Measurements from ENCODE around the gene TMEM98.
"Not testable (repeated sequence)": the region's sequence is repeated elsewhere in the genome, so short reads cannot be mapped to it uniquely, and the experiment has no call there.

Gene TMEM98

DNA sequence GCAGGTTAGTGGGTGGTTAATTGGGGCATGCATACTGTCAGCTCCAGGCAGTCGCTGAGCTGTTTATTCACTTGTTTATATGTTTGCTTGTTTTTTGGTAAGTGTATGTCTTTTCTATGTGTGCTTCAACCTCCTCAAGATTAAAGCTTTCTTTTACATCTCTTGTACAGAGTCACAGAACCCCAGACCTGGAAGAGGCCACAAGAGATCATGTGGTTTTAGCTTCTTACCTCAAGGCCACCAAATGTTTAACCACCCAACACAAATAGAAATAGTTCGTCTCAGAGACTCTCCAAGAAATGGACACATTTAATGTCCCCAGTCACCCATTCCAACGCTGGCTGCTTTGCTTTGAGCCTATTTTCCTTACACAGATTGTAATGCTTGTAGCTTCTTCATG lies 11.8 kb upstream of the TMEM98 start:
- no peak for DNase-seq

DNA sequence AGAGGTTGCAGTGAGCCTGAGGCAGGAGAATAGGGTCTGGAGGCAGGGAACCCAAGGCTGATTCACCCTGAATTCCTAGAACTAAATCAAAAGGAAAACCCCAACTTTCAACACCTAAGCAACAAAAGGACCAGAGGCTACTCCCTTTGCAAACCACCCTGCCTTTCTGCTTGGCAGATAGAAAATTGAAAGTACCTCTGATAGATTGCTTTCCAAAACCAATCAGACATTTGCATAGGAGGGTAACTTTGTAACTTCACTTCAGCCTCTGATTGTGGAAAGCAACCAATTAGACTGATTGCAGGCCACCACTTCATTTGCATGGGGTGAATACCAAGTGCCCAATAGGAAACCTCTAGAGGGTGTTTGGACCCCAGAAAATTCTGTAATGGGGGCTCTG lies 10.9 kb upstream of the TMEM98 start:
- no peak for DNase-seq

DNA sequence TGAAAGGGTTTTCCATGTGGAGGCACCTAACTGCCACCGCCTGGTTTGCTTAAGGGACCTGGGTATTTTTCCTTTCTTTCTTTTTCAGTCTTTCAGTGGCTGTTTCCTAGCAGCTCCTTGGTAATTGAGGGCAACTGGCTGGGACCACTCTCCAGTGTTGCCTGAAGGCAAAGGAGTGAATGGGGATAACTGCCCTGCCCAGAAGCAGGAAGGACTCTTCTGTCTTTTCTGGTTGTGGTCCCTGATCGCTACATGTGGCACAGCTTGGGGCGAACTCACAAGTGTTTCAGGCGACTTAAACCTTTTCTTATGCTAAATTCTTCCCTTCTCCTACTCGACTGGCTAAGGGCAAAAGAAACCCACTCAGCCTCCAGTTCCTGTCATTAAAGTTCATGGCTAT lies 10.1 kb upstream of the TMEM98 start:
- no peak for DNase-seq

DNA sequence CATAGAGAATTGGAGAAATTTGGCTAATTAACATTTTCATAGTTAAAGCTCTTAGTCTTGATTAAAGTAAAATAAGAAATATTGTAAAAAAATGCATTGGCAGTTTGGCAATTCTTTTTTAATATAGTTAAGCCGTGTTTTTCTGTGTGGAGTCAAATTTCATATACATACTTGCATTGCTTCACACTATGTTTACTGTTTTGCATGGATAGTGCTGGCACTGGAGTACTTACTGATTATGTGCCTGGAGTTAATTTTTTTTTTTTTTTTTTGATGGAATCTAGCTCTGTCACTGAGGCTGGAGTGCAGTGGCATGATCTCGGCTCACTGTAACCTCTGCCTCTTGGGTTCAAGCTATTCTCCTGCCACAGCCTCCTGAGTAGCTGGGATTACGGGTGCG lies 8.1 kb upstream of the TMEM98 start:
- not testable (repeated sequence) for DNase-seq

DNA sequence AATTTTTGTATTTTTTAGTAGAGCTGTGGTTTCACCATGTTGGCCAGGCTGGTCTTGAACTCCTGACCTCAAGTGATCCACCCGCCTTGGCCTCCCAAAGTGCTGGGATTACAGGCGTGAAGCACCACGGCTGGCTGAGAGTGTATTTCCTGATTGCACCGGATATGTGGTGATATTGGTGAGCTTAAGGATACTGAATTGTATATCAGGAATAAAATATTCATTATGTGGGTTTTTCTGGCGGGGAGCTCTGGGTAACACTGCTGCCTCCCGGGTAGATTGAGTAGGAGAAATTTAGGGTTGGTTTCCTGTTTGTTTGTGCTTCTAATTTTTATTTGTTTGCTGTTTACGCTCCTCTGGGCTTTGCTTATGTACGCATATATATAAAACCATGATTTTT lies 7.7 kb upstream of the TMEM98 start:
- DNase-seq, result no peak

DNA sequence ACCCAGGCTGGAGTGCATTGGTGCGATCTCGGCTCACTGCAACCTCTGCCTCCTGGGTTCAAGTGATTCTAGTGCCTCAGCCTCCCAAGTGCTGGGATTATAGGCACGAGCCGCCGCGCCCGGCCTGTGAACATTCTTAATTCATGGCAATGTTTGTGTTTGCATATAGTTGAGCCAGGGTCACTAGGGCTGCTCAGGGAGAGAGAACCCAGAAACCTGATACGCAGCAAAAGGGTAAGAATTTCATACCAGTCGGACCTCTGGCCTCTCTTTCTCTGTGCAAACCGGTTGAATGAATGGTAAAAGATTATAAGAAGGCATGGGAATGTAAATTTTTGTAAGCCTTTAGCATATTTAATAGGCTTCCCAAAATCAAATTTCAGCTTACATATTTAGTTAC lies 6.9 kb upstream of the TMEM98 start:
- no peak for DNase-seq

DNA sequence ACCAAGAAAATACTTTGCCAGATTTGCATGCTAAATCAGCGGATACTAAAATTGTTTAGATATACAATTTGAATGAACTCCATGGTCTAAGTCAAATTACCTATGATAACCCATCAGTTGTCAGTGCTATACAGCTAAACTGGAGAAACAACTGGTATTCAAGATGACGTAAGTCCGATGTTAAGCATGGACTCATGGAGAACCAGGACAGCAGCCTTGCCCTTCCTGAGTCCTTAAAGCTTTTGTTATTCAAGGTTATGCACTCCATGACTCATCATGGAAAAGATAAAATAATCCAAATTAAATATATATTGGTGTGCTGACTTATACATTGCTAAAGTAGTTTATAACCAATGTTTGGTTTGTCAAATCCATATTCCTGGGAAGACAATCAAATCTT lies 4.0 kb upstream of the TMEM98 start:
- not testable (repeated sequence) for DNase-seq

DNA sequence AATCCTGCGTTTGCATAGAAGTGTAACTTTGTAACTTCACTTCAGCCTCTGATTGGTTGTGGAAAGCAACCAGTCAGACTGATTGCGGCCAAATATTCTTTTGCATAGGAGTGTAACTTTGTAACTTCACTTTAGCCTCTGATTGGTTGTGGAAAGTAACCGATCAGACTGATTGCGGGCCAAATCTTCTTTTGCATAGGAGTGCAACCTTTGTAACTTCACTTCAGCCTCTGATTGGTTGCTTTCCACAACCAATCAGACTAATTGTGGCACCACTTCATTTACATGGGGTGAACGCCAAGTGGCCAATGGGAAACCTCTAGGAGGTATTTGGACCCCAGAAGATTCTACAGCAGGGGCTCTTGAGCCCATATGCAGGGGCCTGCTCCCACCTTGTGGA lies 1.8 kb upstream of the TMEM98 start:
- DNase-seq, result no peak

DNA sequence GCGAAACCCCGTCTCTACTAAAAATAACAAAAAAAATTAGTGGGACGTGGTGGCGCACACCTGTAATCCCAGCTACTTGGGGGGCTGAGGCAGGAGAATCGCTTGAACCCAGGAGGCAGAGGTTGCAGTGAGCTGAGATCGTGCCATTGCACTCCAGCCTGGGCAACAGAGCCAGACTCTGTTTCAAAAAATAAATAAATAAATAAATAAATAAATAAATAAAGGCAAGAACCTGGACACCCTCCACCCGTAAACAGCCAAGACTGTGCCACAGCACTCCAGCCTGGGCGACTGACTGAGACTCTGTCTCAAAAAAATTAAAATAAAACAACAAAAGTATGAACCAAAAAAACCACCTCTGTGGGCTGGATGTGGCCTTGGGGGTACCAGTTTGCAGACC lies 1.2 kb upstream of the TMEM98 start:
- DNase-seq, result not testable (repeated sequence)

DNA sequence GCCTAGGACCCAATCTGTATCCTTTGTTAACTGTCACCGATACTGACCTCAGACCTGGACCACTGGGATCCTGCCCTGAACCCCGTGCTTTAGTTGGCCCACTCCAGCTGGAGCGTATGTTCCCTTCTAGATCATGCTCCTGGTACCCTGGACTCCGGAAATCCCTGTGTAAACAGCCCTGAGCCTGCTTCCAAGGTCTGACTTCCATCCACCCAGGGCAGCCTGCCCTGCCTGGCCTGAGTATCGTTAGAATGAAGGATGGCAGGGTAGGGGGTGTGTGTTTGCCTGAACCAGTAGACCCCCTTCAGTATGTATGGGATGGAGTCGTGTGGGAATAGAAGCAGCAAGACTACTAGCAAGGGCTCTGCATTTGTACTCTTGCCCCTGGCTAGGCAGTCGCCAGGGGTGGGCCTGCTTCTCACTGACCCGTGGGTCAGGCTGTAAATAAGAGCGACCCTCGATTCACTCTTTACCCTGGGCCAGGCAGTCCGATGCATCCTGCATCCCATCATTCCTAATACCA lies 691 bp upstream of the TMEM98 start:
- DNase-seq, result no peak

DNA sequence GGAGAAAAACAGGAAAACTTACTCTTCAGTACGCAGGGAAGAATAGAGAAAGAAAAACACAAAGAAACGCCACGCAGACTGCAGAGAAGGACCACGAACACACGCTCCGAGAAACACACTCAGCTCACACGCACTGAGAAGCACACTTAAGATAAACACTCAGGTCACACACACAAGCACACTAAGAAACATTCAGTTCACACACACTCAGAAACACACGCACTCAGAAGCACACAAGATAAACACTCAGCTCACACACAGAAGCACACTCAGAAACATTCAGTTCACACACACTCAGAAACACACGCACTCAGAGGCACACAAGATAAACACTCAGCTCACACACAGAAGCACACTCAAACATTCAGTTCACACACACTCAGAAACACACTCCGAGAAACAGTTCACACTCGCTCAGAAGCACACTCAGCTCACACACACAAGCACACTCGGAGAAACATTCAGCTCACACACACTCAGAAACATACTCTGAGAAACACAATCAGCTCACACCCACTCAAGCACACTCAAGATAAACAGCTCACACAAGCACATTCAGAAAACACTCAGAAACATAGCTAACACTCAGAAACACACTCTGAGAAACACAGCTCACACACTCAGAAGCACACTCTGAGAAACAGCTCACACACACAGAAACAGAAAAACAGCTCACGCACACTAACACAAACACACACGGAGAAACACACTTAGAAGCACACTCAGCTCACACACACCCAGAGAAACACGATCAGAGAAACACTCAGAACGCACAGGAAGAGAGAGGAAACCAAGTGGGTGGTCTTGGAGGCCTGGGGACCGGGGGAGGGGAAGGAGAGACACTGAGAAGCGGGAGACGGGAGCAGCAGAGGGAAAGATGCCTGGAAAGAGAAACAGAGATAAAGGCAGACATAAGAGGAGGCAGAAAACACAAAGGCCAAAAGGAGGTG lies 908 bp downstream of the TMEM98 start:
- DNase-seq, result no peak

DNA sequence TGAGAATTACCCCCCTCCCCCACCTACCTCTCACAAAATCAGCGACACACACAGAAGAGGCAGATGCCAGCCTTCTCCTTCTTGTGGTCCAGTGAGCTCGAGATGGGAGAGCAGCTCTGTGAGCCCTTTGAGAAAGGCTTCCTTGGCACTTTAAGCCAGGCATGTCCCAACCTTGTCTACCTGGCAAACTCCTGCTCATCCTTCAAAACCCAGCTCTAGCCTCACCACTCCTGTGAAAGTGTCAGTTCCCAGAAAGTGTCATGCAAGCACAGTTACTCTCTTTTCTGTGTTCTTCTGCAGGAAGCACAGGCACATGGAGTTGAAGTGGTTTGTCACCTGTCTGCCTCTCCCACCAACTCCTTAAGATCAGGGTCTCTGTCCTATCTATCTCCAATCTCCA lies 1.6 kb downstream of the TMEM98 start:
- DNase-seq, result no peak

DNA sequence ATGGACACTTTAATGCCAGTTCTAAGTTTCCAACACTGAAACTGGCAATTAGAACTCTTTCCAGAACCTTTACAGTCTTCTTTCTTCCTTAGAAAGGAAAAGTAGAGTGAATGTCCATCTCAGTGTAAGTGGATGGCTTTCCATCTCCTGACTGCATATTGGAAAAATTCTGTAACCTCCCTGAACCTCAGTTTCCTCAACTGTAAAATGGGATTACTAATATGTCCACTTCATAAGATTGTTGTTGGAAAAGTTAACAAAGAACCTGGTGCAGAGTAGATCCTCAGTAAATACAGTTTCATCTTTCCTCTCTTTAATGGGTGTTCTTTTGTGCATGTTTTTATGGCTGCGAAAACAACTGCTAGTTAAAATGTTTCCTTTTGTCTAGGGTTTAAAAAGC lies 2.6 kb downstream of the TMEM98 start:
- DNase-seq, result no peak

DNA sequence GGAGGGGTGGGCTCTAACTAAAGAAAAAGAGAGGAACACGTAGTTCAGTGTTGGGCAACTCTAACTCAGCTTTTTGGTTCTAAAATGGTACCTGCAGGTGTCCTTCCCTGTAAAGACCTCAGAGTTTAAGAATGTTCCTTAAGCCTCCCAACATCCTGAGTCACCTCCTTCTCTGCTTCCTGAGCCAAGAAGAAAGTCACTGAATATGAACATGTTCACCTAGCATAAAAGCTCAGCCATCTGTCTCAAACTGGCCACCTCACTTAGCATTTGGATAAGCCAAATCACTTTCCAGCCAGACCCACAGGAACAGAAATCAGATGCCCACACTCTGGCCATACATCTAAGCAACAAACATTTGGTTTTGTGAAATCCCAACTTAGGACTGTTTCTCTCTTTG lies 3.7 kb downstream of the TMEM98 start:
- no peak for DNase-seq

DNA sequence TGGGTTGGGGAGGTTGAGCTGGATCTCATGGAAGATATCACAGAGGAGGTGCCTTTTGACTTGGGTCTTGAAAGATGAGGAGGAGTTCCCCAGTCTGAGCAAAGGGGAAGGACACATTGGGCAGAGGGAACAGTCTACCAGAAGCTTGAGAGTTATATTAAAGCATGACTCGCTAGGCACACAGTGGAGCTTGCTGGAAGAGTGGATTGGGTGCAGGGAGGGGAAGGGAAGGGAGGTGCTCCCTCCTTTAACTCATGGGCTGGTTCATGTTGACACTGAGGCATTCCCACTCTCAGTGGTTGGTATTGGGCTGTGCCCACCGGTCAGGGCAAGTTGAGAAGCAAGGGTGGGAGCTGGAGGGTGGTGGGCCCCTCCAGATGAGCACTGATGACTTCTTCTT lies 5.9 kb downstream of the TMEM98 start:
- no peak for DNase-seq

DNA sequence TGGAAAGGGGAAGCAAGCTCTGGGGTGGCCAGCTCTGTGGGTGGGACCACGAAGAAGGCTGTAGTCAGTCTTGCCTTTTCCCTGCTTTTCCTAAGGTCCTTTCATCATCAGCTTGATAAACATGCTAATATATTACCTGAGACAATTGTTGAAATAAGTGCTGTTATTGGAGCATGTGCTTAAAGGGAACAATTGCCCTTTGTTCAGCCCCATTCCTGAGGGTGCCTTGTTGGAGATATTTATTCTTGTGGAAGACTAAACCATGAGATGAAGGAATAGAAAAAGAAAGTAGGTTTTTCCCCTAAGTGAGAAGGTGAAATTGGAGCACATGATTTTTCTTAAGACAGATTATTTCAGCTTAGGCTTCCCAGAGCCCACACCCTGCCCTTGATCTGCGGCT lies 7.8 kb downstream of the TMEM98 start:
- DNase-seq, result no peak

DNA sequence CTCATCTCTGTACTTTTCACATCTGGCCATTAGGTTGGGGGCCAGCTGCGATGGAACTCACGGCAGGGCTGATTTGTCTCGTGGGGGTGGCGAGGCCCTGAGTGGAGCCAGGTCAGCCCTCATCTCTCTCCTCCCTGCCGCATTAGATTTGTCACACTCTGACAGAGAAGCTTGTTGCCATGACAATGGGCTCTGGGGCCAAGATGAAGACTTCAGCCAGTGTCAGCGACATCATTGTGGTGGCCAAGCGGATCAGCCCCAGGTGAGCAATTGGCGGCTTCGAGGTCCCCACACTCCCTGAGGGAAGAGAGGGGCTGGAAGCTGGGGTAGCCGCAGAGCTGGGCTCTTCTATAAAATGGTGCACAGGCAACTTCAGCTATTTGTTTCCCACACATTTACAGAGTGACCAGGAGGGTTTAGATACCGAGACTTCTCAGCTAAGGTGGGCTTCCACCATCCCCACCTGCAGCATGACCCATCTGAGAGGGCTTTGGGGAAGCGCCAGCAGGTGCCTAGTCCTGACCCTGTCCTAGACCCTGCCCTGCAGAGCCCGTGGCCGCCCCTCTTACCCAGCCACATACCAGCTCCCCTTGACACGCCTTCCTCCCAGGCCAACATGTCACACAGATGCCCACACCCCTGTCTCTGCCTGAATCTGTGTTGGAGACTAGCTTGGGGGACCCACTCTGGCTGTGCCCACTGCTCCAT lies 8.4 kb downstream of the TMEM98 start:
- DNase-seq, result no peak

DNA sequence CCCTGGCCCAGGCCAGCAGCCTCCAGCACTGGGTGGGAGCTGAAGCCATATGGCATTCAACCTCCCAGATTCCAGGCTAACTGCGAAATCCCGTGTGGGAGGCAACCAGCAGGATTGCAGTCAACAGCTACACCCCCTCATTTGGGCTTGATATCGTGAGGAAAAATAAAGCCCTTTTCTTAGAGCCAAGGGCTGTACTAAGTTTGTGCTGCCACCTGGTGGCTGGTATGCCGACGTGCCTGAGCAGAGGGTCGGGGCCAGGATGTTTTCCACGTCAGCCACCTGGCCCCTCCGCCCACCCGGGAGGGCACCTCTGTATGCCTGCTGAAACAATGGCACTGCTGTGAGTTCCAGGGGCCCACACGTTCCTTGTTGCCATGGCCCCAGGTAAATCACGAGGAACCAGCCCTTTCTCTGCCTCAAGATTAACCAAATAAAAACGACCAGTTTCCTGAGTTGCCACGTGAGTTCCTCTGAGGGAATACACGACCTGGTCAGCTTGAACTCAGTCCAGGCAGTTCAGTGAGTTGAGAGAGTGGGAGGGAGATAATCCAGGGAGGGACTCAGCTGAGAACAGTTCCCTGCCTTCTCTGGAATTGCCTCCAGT lies 9.0 kb downstream of the TMEM98 start:
- DNase-seq, result peak; percentile 75 to 78

DNA sequence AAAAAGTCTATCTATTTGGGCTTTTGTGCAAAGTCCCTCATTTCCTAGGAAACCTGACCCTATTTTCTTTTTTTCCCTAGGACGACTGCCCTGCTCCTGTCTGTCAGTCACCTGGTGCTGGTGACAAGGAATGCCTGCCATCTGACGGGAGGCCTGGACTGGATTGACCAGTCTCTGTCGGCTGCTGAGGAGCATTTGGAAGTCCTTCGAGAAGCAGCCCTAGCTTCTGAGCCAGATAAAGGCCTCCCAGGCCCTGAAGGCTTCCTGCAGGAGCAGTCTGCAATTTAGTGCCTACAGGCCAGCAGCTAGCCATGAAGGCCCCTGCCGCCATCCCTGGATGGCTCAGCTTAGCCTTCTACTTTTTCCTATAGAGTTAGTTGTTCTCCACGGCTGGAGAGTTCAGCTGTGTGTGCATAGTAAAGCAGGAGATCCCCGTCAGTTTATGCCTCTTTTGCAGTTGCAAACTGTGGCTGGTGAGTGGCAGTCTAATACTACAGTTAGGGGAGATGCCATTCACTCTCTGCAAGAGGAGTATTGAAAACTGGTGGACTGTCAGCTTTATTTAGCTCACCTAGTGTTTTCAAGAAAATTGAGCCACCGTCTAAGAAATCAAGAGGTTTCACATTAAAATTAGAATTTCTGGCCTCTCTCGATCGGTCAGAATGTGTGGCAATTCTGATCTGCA lies 12.9 kb downstream of the TMEM98 start:
- no peak for DNase-seq

DNA sequence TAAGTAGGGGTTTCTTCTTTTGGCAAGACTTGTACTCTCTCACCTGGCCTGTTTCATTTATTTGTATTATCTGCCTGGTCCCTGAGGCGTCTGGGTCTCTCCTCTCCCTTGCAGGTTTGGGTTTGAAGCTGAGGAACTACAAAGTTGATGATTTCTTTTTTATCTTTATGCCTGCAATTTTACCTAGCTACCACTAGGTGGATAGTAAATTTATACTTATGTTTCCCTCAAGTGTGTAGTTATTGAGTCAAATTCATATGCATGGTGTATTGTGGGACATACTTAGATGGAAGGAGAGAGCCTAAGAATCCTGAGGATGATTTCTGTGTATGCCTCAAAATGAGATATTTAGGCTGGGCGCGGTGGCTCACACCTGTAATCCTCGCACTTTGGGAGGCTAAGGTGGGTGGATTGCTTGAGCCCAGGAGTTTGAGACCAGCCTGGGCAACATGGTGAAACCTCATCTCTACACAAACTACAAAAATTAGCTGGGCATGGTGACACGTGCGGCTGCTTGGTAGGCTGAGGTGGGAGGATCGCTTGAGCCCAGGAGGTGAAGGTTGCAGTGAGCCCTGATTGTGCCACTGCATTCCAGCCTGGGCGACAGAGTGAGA lies 13.6 kb downstream of the TMEM98 start:
- DNase-seq, result no peak

DNA sequence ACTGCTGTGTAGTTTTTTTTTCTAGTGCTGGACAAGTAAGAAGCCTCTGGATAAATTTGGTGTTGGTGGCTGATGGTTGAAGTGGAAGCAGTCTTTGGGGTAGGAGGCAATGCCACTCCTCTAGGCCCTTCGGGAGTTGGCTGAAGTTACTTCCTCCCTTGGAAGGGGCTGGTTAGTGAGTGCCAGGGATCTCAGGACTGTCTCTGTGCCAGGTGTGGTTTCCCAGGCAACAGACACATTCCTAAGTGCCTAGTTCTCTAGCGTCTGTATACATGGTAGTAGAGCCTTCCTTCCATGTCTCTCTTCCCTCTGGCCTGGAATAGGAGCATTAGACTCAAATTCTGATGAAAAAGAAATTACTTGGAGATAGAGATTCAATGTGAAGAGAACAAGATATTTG lies 15.3 kb downstream of the TMEM98 start:
- DNase-seq, result no peak

DNA sequence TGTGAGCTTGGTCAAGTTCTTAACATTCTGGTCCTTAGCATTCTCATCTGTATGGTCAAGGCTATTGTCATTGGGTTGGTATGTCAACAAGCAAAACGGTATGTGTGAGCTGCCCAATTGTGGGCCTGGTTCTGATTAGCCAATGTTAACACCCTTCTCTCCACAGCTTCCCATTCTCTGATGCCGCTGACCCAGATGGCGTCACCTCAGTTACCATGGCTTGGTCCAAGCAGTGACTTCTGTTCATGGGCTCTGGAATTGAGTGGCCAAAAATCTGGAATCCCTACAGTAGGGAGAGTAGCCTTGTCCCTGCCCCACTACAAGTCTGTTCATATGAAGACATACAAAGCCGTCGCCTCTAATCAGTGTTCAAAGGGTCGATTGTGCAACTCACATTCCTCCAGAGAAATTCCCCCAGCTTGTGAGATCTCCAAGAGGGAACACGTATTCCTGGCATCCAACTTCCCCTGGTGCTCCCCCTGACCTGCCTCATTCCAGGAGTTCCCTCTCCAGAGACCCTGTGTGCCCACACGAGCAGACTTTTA lies 15.8 kb downstream of the TMEM98 start:
- no peak for DNase-seq

All from activated T-cell treated with anti-CD3 and anti-CD28 coated beads, Interleukin-2, amount 50 U/mL, for 48 hours (primary cell).